Measurements from ENCODE around the gene ADAM22.

DNA sequence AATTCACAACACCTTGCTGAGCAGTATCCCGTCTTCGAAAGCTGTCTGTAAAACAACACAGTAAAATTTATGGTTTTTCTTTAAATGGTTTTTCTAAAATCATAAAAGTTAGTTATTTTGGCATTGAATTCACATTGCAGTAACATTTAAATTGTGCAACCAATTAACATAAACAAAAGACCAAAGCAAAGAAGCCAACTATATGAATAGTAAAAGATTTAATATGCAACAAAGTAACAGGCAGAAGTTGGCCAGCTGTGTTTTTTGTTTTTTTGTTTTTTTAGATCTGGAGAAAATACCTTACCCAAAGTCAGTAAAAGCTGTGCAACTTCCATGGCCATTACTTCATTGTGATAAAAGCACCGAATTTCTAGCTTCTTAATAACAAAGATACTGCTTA, 274.5 kb downstream of the ADAM22 start:
- TF ChIP-seq, protein P1, sequence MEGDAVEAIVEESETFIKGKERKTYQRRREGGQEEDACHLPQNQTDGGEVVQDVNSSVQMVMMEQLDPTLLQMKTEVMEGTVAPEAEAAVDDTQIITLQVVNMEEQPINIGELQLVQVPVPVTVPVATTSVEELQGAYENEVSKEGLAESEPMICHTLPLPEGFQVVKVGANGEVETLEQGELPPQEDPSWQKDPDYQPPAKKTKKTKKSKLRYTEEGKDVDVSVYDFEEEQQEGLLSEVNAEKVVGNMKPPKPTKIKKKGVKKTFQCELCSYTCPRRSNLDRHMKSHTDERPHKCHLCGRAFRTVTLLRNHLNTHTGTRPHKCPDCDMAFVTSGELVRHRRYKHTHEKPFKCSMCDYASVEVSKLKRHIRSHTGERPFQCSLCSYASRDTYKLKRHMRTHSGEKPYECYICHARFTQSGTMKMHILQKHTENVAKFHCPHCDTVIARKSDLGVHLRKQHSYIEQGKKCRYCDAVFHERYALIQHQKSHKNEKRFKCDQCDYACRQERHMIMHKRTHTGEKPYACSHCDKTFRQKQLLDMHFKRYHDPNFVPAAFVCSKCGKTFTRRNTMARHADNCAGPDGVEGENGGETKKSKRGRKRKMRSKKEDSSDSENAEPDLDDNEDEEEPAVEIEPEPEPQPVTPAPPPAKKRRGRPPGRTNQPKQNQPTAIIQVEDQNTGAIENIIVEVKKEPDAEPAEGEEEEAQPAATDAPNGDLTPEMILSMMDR (IDR thresholded peaks at IDR 0.05 in 8 of 11, conservative IDR thresholded peaks at IDR 0.05 in 3 of 11) = no peak
- no peak for TF ChIP-seq POLR2A (IDR thresholded peaks at IDR 0.05)

Measured in spleen (tissue), 7 donors.